ENCODE data around the gene PTGES3.
"Not testable (repeated sequence)": the region's sequence is repeated elsewhere in the genome, so short reads cannot be mapped to it uniquely, and the experiment has no call there.

Gene PTGES3

GRCh38 chr12:56704522-56704921 is 16.4 kb upstream of the PTGES3 start:
- not testable (repeated sequence) for FAIRE-seq

GRCh38 chr12:56699020-56699661 is 11.1 kb upstream of the PTGES3 start:
- no peak for FAIRE-seq

GRCh38 chr12:56695327-56696101 is 7.4 kb upstream of the PTGES3 start:
- no peak for FAIRE-seq

- no peak for FAIRE-seq
These were observed 6.1 kb upstream of the PTGES3 start for GRCh38 chr12:56694161-56694560.

- no peak for FAIRE-seq
These were observed 694 bp upstream of the PTGES3 start for GRCh38 chr12:56688846-56689109.

- FAIRE-seq = no peak
These were observed 608 bp downstream of the PTGES3 start for GRCh38 chr12:56687223-56688128.

GRCh38 chr12:56684745-56685359 is 3.2 kb downstream of the PTGES3 start:
- FAIRE-seq = no peak

GRCh38 chr12:56682323-56682722 is 5.8 kb downstream of the PTGES3 start:
- FAIRE-seq = no peak

GRCh38 chr12:56679883-56680575 is 8.1 kb downstream of the PTGES3 start:
- no peak for FAIRE-seq

- FAIRE-seq = no peak
These were observed 9.2 kb downstream of the PTGES3 start for GRCh38 chr12:56678852-56679251.

GRCh38 chr12:56677680-56678079 is 10.4 kb downstream of the PTGES3 start:
- no peak for FAIRE-seq

- no peak for FAIRE-seq
These were observed 11.1 kb downstream of the PTGES3 start for GRCh38 chr12:56676851-56677580.

GRCh38 chr12:56671608-56672007 is 16.5 kb downstream of the PTGES3 start:
- no peak for FAIRE-seq

- FAIRE-seq = no peak
These were observed 17.2 kb downstream of the PTGES3 start for GRCh38 chr12:56670836-56671235.

GRCh38 chr12:56668197-56668457 is 20.0 kb downstream of the PTGES3 start:
- no peak for FAIRE-seq

GRCh38 chr12:56661979-56662638 is 26.0 kb downstream of the PTGES3 start:
- FAIRE-seq = no peak

GRCh38 chr12:56661560-56661959 is 26.5 kb downstream of the PTGES3 start:
- no peak for FAIRE-seq

GRCh38 chr12:56658921-56659320 is 29.2 kb downstream of the PTGES3 start:
- FAIRE-seq = no peak

- no peak for FAIRE-seq
These were observed 30.4 kb downstream of the PTGES3 start for GRCh38 chr12:56657416-56658379.

GRCh38 chr12:56653781-56654180 is 34.3 kb downstream of the PTGES3 start:
- not testable (repeated sequence) for FAIRE-seq
